Tibial nerve (tissue), 4 donors: ENCODE results near the gene MRPS27. TPM values are rescaled to one million over a fixed set of nuclear protein-coding genes. Genes with fewer than 3 reads are reported as not detected.
A peak's percentile ranks its signal among the peaks of the same experiment; 100 is the strongest.
"Not testable (repeated sequence)": the region's sequence is repeated elsewhere in the genome, so short reads cannot be mapped to it uniquely, and the experiment has no call there.

Experiments used
- DNase-seq, 2 donors: peaks; one replicate each; pipeline ENCODE4 v3.0.0-alpha.2; 2019; ENCODE audit warnings: low spot score in 2 of 2
- H3K27ac ChIP-seq, 4 donors: fragments of 200-600 bp; sonication (generic) in 3 of 4; one replicate each; pipeline ENCODE4 v1.5.1; 2017 to 2019; ENCODE audit warnings: mild to moderate bottlenecking in 1 of 4
- H3K27me3 ChIP-seq, 2 donors: fragments of 200-600 bp; sonication (generic) in 1 of 2; one replicate each; pipeline versions ENCODE4 v1.5.1 to v1.6.0; 2017 to 2019
- H3K36me3 ChIP-seq, 3 donors: fragments of 200-600 bp; sonication (generic); one replicate each; pipeline ENCODE4 v1.5.1; 2018 to 2019
- H3K4me1 ChIP-seq, 4 donors: fragments of 200-600 bp; sonication (generic) in 3 of 4; one replicate each; pipeline ENCODE4 v1.5.1; 2017 to 2019
- H3K4me3 ChIP-seq, 4 donors: fragments of 200-600 bp; sonication (generic) in 3 of 4; one replicate each; pipeline ENCODE4 v1.5.1; 2017 to 2019; ENCODE audit warnings: mild to moderate bottlenecking in 1 of 4, moderate library complexity in 1 of 4
- H3K9me3 ChIP-seq, 4 donors: fragments of 200-600 bp; sonication (generic) in 3 of 4; one replicate each; pipeline ENCODE4 v1.5.1; 2017 to 2019
- CTCF ChIP-seq, 5 experiments: fragments of 200-600 bp in 3 of 5; fragments of 450-650 bp in 2 of 5; sonication (generic) in 3 of 5; IDR thresholded peaks; one replicate each; pipeline ENCODE4 v1.5.1; 2016 to 2019; ENCODE audit warnings: antibody characterized with exemption in 5 of 5, mild to moderate bottlenecking in 3 of 5, moderate library complexity in 2 of 5
- EP300 ChIP-seq, 2 donors: sonication (generic); formaldehyde crosslinking; IDR thresholded peaks; one replicate each; pipeline ENCODE4 v1.6.1; 2017; ENCODE audit warnings: antibody characterized with exemption in 2 of 2, mild to moderate bottlenecking in 1 of 2
- POLR2A ChIP-seq, 2 donors: fragments of 450-650 bp; IDR thresholded peaks; one replicate each; pipeline ENCODE4 v1.6.1; 2017; ENCODE audit warnings: antibody characterized with exemption in 2 of 2, mild to moderate bottlenecking in 2 of 2, moderate library complexity in 2 of 2
- WGBS, 2 donors: methylation state at CpG; one replicate each; pipeline ENCODE4 v1.1.5; 2018; 5-methylcytosine and 5-hydroxymethylcytosine counted together
- total RNA-seq, 4 donors: library from RNA; depleted of rRNA; stranded (reverse); fragments of >200 nt; gene quantifications; one replicate each; pipeline ENCODE4 v1.1.0, GENCODE V29; 2016

The MRPS27 gene
- total RNA-seq, 4 donors from 2014 or later, result 44.4 to 59.0 (median 47.4) TPM

- WGBS, 2 donors, result 74 to 85% methylated on average over 1 of the region's 1 CpG
- peaks cover 0 to 69% (median 0%) of the 10 kb centered on the region in 3 donors for H3K36me3 ChIP-seq
- H3K27me3 ChIP-seq, result no peaks in the 10 kb centered on the region
- no peaks in the 10 kb centered on the region for H3K9me3 ChIP-seq
- no peak for DNase-seq
- no peak overlapping the region for H3K27ac ChIP-seq
- H3K4me3 ChIP-seq, result no peak overlapping the region
- TF ChIP-seq EP300 (IDR thresholded peaks at IDR 0.05), result no peak
- no peak for TF ChIP-seq CTCF (IDR thresholded peaks at IDR 0.05)
- TF ChIP-seq POLR2A (IDR thresholded peaks at IDR 0.05), result no peak
- no peaks in the 10 kb centered on the region for H3K4me1 ChIP-seq
These were observed 10.7 kb upstream of the MRPS27 start for GRCh38 chr5:72330712-72331111.

- H3K36me3 ChIP-seq, result peaks cover 0 to 88% (median 0%) of the 10 kb centered on the region in 3 donors
- no peaks in the 10 kb centered on the region for H3K9me3 ChIP-seq
These were observed 8.1 kb upstream of the MRPS27 start for GRCh38 chr5:72328172-72328571.

GRCh38 chr5:72326306-72326649, 6.2 kb upstream of the MRPS27 start:
- Histone ChIP-seq H3K27ac (no peak overlapping the region), H3K9me3 (no peaks in the 10 kb centered on the region), H3K36me3 (peaks cover 0 to 77% (median 0%) of the 10 kb centered on the region in 3 donors), H3K4me3 (no peak overlapping the region), H3K27me3 (no peaks in the 10 kb centered on the region), H3K4me1 (peaks cover 0 to 4% (median 0%) of the 10 kb centered on the region in 4 donors)
- DNase-seq, result no peak
- 89 to 92% methylated on average over 2 of the region's 2 CpGs for WGBS, 2 donors
- TF ChIP-seq POLR2A (IDR thresholded peaks at IDR 0.05) (no peak), CTCF (IDR thresholded peaks at IDR 0.05) (no peak), EP300 (IDR thresholded peaks at IDR 0.05) (no peak)

More at GRCh38 chr5:72328172-72328571, 8.1 kb upstream of the MRPS27 start:
- TF ChIP-seq EP300 (IDR thresholded peaks at IDR 0.05) (no peak), POLR2A (IDR thresholded peaks at IDR 0.05) (no peak), CTCF (IDR thresholded peaks at IDR 0.05) (no peak)
- Histone ChIP-seq H3K4me3 (no peak overlapping the region), H3K27ac (no peak overlapping the region), H3K4me1 (no peaks in the 10 kb centered on the region), H3K27me3 (no peaks in the 10 kb centered on the region)
- DNase-seq, result no peak

GRCh38 chr5:72325566-72326305, 5.7 kb upstream of the MRPS27 start:
- TF ChIP-seq EP300 (IDR thresholded peaks at IDR 0.05) (no peak), POLR2A (IDR thresholded peaks at IDR 0.05) (no peak), CTCF (IDR thresholded peaks at IDR 0.05) (no peak)
- Histone ChIP-seq H3K4me1 (peaks cover 0 to 10% (median 2%) of the 10 kb centered on the region in 4 donors), H3K9me3 (no peaks in the 10 kb centered on the region), H3K27ac (no peak overlapping the region), H3K27me3 (no peaks in the 10 kb centered on the region), H3K36me3 (peaks cover 0 to 71% (median 0%) of the 10 kb centered on the region in 3 donors), H3K4me3 (no peak overlapping the region)
- no peak for DNase-seq
- WGBS, 2 donors, result 76 to 80% methylated on average over 4 of the region's 4 CpGs

- Histone ChIP-seq H3K36me3 (peaks cover 0 to 59% (median 0%) of the 10 kb centered on the region in 3 donors), H3K4me3 (no peak overlapping the region), H3K27ac (no peak overlapping the region), H3K27me3 (no peaks in the 10 kb centered on the region), H3K4me1 (peaks cover 0 to 12% (median 3%) of the 10 kb centered on the region in 4 donors), H3K9me3 (no peaks in the 10 kb centered on the region)
- no peak for DNase-seq
- WGBS, 2 donors, result 91 to 94% methylated on average over 5 of the region's 5 CpGs
- TF ChIP-seq EP300 (IDR thresholded peaks at IDR 0.05) (no peak), CTCF (IDR thresholded peaks at IDR 0.05) (no peak), POLR2A (IDR thresholded peaks at IDR 0.05) (no peak)
These were observed 4.3 kb upstream of the MRPS27 start for GRCh38 chr5:72324189-72324825.

- Histone ChIP-seq H3K4me3 (peak overlapping the region; percentile 70 to 90 (median 80)), H3K4me1 (peaks cover 0 to 31% (median 7%) of the 10 kb centered on the region in 4 donors), H3K36me3 (peaks cover 0 to 30% (median 0%) of the 10 kb centered on the region in 3 donors), H3K27ac (peak overlapping the region in 3 of 4 donors; percentile 71 to 82 (median 79))
- not testable (repeated sequence) for H3K27me3 ChIP-seq, H3K9me3 ChIP-seq, DNase-seq
- WGBS, 2 donors, result 6 to 8% methylated on average over 28 of the region's 28 CpGs
These were observed 535 bp downstream of the MRPS27 start for GRCh38 chr5:72319435-72319975.
